Glomerular visceral epithelial cell (primary cell): ENCODE measurements around the gene DBNL.

Experiments
- DNase-seq: peaks from one replicate; pipeline ENCODE4 v3.0.0-alpha.2; 2016; ENCODE audit errors: extremely low spot score

DBNL gene

GRCh38 chr7:44078521-44078920 lies 34.0 kb downstream of the DBNL start:
- DNase-seq = peak; percentile 37

DNA sequence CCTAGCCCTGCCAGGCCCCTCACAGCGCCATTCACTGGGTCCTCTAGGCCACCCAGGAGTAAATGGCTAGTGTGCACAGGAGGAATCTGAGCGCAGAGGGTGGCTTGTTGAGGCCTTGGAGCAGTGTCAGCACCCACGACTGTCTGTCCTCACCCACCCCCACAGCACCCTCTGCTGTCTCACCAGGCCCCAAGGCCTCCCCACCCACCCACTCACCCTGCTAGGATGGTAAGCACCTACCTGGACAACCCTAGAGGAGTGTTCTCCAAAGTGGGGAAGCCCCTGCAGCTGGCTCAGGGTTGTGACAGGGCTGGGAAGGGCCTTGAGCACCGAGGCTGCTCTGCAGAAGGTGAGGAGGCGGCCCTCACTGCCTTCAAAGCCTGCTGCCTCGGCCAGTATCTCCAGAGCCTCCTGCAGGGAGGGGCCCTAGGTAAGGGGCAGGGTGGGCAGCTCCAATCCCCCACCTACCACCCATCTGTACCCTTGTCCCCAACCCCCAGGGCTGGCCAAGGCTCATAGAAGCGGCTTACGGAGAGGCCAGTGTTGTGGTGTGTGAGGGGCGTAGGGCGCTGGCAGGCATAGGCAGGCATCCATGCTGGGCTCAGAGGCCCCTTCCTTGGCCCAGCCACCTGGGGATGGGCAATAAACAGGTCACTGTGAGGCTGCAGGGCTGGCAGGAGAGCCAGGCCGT lies 35.0 kb downstream of the DBNL start:
- no peak for DNase-seq

DNA sequence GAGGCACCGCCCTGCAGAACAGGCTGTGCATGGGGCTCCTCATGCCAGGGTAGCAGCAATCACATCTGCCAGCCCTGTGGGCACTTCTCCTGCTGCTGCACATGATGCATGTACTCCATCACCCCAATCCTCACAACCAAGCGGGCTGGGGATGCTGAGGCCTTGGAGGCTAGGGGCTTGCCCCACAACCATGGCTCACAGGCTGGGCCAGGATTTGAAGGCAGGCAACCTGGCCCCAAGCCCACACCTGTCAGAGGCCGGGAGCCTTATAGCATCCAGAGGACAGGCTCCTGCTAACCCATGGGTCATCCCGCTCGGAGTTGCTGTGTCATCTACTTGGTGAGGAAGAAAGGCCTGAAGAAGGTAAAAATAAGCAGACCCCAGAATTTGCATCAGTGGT lies 35.6 kb downstream of the DBNL start:
- no peak for DNase-seq

DNA sequence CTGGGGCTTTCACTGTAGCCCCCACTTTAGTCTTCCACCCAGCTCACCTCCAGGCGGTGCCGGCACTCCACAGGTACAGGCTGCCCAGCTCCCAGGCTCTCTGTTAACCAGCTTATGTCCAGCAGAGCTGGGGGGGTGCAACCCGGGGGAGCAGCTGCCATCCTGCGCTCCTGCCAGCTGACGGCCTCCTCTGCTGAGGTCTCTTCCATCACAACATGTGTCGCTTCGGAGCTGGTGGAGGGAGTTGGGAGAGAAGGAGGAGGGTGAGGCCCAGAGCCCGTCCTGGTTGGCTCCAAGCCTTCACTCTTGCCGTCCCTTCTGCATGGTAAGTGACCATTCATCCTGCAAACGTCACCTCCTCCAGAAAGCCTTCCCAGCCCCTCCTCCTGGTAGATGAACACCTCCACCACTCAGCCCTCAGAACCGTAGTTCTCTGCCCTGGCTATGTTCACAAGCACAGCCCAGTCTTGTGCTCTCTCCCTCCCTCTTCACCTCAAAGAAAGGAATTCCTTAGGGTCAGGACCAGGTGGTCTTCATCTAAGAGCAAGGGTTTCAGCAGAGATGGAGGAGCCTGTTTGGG lies 36.3 kb downstream of the DBNL start:
- DNase-seq = no peak

DNA sequence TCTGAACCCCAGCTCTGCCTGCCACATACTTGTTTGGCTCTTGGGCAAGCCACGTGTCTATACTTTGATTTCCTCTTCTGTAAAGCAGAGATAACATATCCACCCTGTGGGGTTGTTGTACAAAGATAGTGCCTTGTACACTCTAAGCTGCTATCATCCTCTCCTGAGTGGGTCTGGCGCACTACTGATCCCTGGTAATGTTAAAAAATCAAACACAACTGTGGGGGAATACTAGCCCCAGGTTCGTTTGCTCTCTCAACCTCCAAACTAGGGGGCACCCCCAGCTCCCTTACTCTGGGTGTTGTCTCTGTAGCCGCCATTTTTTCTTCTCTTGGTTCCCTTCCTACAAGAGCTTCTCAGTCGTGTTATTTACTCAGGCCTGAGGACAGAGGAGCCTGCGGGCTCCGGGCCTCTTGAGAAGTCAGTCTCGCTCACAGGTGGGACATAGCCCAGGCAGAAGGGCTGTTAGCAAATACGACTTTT lies 36.8 kb downstream of the DBNL start:
- DNase-seq = no peak

DNA sequence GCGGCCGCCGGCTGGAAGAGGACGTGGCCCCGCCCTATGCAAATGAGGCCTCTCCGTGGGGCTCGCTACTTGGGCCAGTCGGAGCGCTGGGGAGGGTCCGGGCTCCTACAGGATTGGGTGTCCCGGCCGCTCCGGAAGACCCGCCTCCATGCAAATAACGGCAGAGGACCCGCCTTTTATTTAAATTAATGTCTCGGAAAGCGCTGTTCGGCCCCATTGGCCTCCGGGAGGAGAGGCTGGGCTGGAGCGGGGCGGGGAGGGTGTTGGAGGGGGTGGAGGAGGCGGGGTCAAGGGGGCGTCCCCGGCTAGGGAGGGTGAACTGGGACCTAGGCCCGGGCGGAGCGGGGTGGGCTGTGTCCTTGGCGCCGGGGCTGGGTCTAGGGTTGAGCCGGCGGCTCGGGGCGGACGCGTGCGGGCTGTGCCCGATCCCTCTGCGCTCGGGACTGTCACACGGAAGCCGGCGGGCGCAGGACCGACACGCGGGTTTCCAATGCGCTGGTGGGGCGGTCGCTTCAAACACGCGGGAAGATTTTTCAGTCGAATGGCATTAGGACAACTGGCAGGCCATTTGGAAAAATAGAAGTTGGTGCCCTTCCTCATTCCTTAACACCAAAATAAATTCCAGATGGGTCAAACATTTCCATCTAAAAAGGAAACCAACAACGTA lies 38.2 kb downstream of the DBNL start:
- DNase-seq = peak; percentile 99

- DNase-seq = no peak
These were observed 39.3 kb downstream of the DBNL start for GRCh38 chr7:44083796-44084195.

DNA sequence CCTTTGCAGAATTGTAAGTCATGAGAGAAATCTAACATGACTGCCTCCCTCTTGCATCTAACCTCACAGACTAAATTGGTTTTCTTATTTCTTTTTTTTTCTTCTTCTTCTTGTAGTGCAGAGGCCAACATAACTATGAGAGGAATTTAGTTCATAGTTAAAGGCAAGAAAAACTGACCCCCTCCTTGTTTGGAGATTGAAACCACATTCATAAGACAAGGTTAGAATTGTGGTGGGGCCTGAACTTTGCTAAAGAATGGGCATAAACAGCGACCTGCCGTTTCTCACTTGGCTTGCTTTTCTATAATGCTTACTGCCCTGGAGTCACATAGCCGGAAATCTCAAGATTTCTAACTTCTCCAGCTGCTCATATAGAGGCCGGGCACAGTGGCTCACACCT lies 40.2 kb downstream of the DBNL start:
- no peak for DNase-seq

DNA sequence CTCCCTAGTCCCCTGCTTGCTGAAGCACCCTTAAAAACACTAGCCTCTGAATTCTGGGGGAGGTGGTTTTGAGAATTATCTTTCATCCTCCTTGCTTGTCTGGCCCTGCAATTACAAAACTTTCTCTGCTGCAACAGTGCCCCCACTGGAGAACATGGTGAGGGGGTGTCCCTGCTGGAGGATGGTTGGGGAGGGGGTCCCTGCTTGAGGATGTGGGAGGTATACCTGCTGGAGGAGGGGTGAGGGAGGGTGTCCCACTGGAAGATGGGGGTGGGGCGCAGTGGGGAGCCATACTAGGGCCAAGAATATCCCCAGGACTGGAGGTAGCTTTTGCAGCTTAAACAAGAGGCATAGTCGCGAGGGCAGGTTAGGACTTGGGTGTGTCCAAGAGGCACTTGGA lies 41.0 kb downstream of the DBNL start:
- DNase-seq = no peak

DNA sequence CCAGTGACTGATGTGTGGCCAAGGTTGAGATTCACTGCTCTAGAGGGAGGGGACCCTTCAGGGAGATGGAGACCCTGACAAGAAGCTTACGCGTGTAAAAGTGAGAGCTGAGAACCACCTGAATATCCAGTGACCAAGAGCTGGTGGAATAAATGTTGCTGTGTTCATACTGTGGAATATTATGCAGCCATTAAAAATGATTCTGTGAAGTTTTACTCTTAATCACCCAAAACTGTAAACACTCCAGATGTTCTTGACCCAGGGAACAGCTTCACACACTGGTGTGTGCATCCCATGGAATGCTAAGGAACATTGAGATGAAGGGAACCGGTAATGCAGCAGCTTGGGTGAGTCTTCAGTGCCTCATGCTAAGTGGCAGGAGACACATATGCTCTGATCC lies 42.1 kb downstream of the DBNL start:
- DNase-seq = no peak

GRCh38 chr7:44087911-44088838 lies 43.7 kb downstream of the DBNL start:
- peak; percentile 75 for DNase-seq

- DNase-seq = no peak
These were observed 48.7 kb downstream of the DBNL start for GRCh38 chr7:44093102-44093641.

DNA sequence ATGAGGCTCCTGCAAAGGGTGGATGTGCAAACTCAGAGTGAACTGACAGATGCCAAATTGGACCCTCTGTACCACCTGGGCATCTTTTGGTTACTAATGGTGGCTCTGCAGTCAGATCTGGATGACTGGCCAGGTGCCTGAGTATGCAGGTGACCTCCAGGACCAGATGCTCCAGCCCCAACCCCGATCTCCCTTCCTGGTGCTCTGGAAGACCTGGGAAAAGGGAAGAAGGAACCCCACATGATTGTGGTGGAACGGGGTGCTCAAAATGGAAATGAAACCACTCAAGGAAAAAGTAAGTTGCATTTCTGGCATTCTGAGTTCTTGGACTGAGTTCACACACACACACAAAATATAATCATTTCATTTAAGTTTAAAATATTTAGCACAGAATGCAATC lies 49.9 kb downstream of the DBNL start:
- DNase-seq = no peak

DNA sequence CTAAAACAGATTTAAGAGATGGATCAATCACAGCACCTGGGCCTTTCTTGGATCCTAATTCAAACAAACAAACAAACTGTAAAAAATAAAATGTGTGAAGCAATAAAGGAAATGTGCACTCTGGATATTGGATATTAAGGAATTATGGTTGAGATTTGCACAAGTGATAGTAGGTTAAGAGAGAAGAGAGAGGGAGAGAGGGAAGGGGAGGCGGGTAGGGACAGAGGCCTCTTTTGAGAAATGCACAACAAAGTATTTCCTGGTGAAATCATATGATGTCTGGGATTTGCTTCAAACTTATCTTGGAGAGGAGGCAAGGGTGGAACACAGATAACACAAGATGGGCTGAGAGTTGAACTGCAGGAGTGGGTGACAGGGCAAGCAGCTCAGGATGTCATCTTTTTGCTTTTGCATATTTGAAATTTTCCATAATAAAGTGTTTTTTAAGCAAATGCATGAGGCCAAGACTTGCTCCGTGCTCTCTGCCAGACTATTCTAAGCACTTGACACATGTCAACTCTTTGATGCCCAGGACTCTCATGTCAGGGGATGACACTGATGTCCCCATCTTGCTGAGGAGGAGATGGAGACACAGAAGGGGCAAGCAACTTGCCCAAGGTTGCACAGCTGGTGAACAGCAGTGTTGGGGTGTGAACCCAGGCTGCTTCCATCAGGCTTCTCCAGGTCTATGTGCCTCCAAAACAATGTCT lies 50.5 kb downstream of the DBNL start:
- no peak for DNase-seq

- no peak for DNase-seq
These were observed 51.3 kb downstream of the DBNL start for GRCh38 chr7:44095781-44096180.

DNA sequence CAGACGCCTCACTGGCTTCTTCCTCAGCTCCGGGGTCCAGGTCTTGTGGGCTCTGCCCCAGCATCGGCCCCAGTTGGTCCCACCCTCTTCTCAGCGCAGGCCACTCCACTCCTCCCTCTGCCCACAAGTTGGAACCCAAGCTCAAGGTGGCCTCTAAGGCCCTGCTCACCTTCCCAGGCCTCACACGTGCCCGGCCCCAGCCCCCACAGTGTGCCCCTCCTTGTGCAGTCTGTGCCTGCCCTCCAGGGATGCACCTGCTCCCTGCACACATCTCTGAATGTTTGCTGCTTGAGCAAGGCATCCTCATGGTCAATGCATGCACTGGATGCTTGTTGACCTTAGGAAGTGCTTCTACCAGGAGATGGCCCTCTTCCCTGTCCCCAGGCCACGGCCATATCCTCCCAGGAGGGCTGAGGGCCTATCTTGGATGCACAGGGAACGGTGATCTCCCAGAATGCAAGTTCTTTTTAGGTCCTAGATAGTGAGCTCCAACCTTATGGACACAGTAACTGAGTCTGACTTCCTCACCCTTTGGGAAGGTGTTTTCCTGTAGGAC lies 51.9 kb downstream of the DBNL start:
- DNase-seq = no peak

- no peak for DNase-seq
These were observed 52.8 kb downstream of the DBNL start for GRCh38 chr7:44097064-44097932.

DNA sequence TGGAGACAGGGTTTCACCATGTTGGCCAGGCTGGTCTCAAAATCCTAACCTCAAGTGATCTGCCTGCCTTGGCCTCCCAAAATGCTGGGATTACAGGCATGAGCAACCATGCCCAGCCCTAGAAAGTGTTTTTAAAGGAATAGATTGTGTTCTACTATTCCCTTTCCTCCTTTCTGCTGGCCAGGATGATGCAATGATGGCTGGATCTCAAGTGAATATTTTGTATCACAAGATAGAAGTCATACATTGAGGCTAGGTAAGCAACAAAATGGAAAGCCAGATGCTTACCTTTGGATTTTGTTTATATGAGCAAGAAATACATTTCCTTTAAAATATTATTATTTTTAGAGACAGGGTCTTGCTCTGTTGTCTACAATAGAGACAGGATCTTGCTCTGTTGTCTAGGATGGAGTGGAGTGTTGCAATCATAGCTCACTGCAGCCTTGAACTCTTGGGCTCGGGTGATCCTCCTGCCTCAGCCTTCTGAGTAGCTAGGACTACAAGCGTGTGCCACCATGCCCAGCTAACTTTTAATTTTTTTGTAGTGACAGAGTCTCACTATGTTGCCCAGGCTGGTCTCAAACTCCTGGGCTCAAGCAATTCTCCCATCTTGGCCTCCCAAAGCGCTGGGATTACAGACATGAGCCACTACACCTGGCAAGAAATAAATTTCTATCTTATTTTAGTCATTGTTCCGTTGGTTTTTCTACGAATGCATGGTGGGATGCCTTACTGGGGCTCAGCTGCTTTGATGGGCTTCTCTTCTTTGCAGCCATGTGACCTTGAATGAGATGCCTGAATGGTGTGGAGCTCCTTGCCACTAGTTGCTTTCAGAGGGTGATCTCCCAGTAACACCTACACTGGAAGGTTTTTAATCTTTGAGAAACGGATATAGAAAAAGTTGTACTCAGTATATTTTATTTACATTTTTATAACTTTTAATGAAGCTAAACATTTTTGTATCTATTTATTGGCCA lies 53.9 kb downstream of the DBNL start:
- no peak for DNase-seq

GRCh38 chr7:44099669-44100068 lies 55.2 kb downstream of the DBNL start:
- no peak for DNase-seq
